Measurements from ENCODE around the gene COL7A1. TPM values are rescaled to one million over a fixed set of nuclear protein-coding genes. Genes with fewer than 3 reads are reported as not detected.

The COL7A1 gene
- total RNA-seq, 1 experiment from 2014 or later, result 22.9 TPM

DNA sequence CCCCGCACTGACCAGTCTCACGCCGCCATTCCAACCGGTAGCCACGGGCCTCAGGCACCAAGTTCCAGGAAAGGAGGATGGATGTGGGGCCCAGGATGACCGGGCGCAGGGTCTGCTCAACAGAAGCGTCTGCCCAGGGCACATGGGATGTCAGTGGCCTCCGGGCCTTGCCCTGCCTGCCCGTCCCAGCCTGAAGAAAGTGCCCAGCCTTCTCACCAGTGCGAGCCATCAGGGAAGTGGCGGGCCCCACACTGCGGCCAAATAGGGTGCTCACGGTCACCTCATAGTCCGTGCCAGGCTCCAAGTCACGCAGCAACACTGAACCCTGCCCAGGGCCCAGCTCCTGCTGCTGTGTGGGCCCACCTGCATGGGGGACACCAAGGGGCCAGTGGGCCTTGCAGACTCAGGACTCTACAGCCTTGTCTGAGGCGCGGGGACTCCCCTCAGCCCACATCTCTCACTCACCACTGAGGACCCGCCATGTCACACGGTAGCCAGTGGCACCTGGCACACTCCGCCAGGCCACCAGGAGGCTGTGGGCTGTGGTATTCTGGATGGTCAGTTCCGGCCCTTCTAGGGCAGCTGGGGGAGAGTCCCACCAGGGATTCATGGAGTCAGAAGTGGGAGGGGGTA is 3.1 kb downstream of the COL7A1 start:
- Mint-ChIP-seq H3K4me1 (peaks cover 22 to 23% of the 10 kb centered on the region in 2 experiments), H3K27ac (no peak overlapping the region), H3K27me3 (ENCODE audit: low read depth) (peaks cover 4% of the 10 kb centered on the region; the same call in 1 of the 2 replicates), H3K36me3 (ENCODE audit: insufficient read depth in 1 of 3, low read depth in 3 of 3) (peaks cover 0 to 7% (median 0%) of the 10 kb centered on the region in 3 experiments; a peak in 4 of 7 replicates), H3K9me3 (no peaks in the 10 kb centered on the region), H3K4me3 (no peak overlapping the region)
- Histone ChIP-seq H2BK15ac (ENCODE audit: low read depth, low read length) (no peak overlapping the region), H3K79me1 (ENCODE audit: insufficient read depth, low read depth, low read length, poor library complexity, severe bottlenecking) (no peaks in the 10 kb centered on the region), H3K4ac (ENCODE audit: low read depth, low read length) (no peak overlapping the region), H3K4me2 (ENCODE audit: insufficient read depth, insufficient read length, low read length) (no peak overlapping the region), H4K8ac (replicated peaks; ENCODE audit: insufficient read length, low read depth, low read length) (no peak overlapping the region), H3K79me2 (ENCODE audit: insufficient read depth, low read length) (no peaks in the 10 kb centered on the region), H3K23ac (ENCODE audit: insufficient read length, low read depth, low read length) (no peak overlapping the region), H2BK12ac (ENCODE audit: insufficient read length, low read depth, low read length) (no peak overlapping the region), H3T11ph (ENCODE audit: low read length) (no peak overlapping the region), H3K27ac (ENCODE audit: insufficient read length, low read depth, low read length) (no peak overlapping the region), H3K56ac (ENCODE audit: insufficient read length, low read depth, low read length) (no peak overlapping the region), H2BK20ac (ENCODE audit: low read depth, low read length, poor library complexity, severe bottlenecking) (no peak overlapping the region), H4K5ac (ENCODE audit: insufficient read length, low read depth, low read length) (no peak overlapping the region), H3K9me3 (ENCODE audit: control insufficient read depth, low read depth, low read length) (no peaks in the 10 kb centered on the region), H2AFZ (ENCODE audit: low read length) (no peak overlapping the region), H2BK120ac (ENCODE audit: low read depth, low read length, poor library complexity, severe bottlenecking) (no peak overlapping the region), H4K20me1 (ENCODE audit: control insufficient read depth, insufficient read depth, insufficient read length) (no peaks in the 10 kb centered on the region), H3K4me1 (ENCODE audit: insufficient read depth, low read length) (no peaks in the 10 kb centered on the region), H2BK5ac (ENCODE audit: insufficient read length, low read length) (no peak overlapping the region), H2AK5ac (ENCODE audit: insufficient read length, low read length) (no peak overlapping the region), H3K27me3 (ENCODE audit: insufficient read depth, low read length) (no peaks in the 10 kb centered on the region), H3K18ac (ENCODE audit: insufficient read length, low read depth, low read length) (no peak overlapping the region), H3K9ac (ENCODE audit: extremely low read depth, insufficient read length, low read length) (no peak overlapping the region), H3K14ac (ENCODE audit: insufficient read depth, low read length) (no peak overlapping the region; the same call in 1 of the 2 replicates), H3K23me2 (ENCODE audit: insufficient read length, low read depth, low read length, poor library complexity, severe bottlenecking) (no peaks in the 10 kb centered on the region), H4K91ac (ENCODE audit: insufficient read length, low read depth, low read length) (no peak overlapping the region)
- no peak for DNase-seq
- TF ChIP-seq CTCF (conservative IDR thresholded peaks at IDR 0.05), result no peak
- no CpG with 5 or more reads among the region's 22 CpGs for WGBS (ENCODE audit: extremely low coverage, insufficient read length, low lambda C conversion rate)

Measured in H9 (cell line).